H9 (cell line): ENCODE results near the gene FBXO24. TPM values are rescaled to one million over a fixed set of nuclear protein-coding genes. Genes with fewer than 3 reads are reported as not detected.

Source experiments
- DNase-seq: peaks from one replicate; pipeline ENCODE4 v3.0.0-alpha.2; 2017
- H2AFZ ChIP-seq: one replicate; pipeline ENCODE4 v1.6.1; 2013; ENCODE audit warnings: mild to moderate bottlenecking, low read length, control low read depth, moderate library complexity
- H2AK5ac ChIP-seq: 2 replicates; pipeline ENCODE4 v1.6.1; 2013; ENCODE audit warnings: low read length, control low read depth, mixed read lengths; ENCODE audit not compliant: insufficient read length
- H2BK120ac ChIP-seq: one replicate; pipeline ENCODE4 v1.6.1; 2013; ENCODE audit warnings: low read depth, mild to moderate bottlenecking, low read length, control low read depth, inconsistent platforms; ENCODE audit not compliant: poor library complexity, severe bottlenecking
- H2BK12ac ChIP-seq: 2 replicates; pipeline ENCODE4 v1.6.1; 2013; ENCODE audit warnings: low read length, control low read depth, mixed read lengths, low read depth; ENCODE audit not compliant: insufficient read length
- H2BK15ac ChIP-seq: 2 replicates; pipeline ENCODE4 v1.6.1; 2013; ENCODE audit warnings: low read depth, low read length, control low read depth
- H2BK20ac ChIP-seq: one replicate; pipeline ENCODE4 v1.6.1; 2013; ENCODE audit warnings: low read depth, mild to moderate bottlenecking, low read length, control low read depth, inconsistent platforms; ENCODE audit not compliant: poor library complexity, severe bottlenecking
- H2BK5ac ChIP-seq: 2 replicates; pipeline ENCODE4 v1.6.1; 2013; ENCODE audit warnings: low read length, control low read depth, mixed read lengths; ENCODE audit not compliant: insufficient read length
- H3K14ac ChIP-seq: 2 replicates; pipeline ENCODE4 v1.6.1; 2013; ENCODE audit warnings: low read length, control low read depth; ENCODE audit not compliant: insufficient read depth
- H3K18ac ChIP-seq: 2 replicates; pipeline ENCODE4 v1.6.1; 2013; ENCODE audit warnings: low read depth, mild to moderate bottlenecking, mixed read lengths, low read length, control low read depth; ENCODE audit not compliant: insufficient read length
- H3K23ac ChIP-seq: 2 replicates; pipeline ENCODE4 v1.6.1; 2013; ENCODE audit warnings: low read length, control low read depth, mixed read lengths, low read depth; ENCODE audit not compliant: insufficient read length
- H3K23me2 ChIP-seq: 2 replicates; pipeline ENCODE4 v1.6.1; 2013; ENCODE audit warnings: low read depth, mild to moderate bottlenecking, mixed read lengths, low read length, control low read depth; ENCODE audit not compliant: insufficient read length, poor library complexity, severe bottlenecking
- H3K27ac ChIP-seq: 2 replicates; pipeline ENCODE4 v1.5.1; 2013; ENCODE audit warnings: low read length, control low read depth, mixed read lengths, low read depth; ENCODE audit not compliant: insufficient read length
- H3K27me3 ChIP-seq: 2 replicates; pipeline ENCODE4 v1.6.1; 2013; ENCODE audit warnings: low read length, control low read depth, inconsistent platforms; ENCODE audit not compliant: insufficient read depth
- H3K4ac ChIP-seq: 2 replicates; pipeline ENCODE4 v1.6.1; 2013; ENCODE audit warnings: low read depth, mild to moderate bottlenecking, control low read depth, inconsistent platforms, low read length, moderate library complexity
- H3K4me1 ChIP-seq: 2 replicates; pipeline ENCODE4 v1.6.1; 2013; ENCODE audit warnings: low read length, control low read depth, inconsistent platforms; ENCODE audit not compliant: insufficient read depth
- H3K4me2 ChIP-seq: 2 replicates; pipeline ENCODE4 v1.6.1; 2013; ENCODE audit warnings: low read length, control low read depth, mixed read lengths; ENCODE audit not compliant: insufficient read length, insufficient read depth
- H3K56ac ChIP-seq: 2 replicates; pipeline ENCODE4 v1.6.1; 2013; ENCODE audit warnings: low read depth, mild to moderate bottlenecking, mixed read lengths, low read length, control low read depth; ENCODE audit not compliant: insufficient read length
- H3K79me1 ChIP-seq: 2 replicates; pipeline ENCODE4 v1.6.1; 2013; ENCODE audit warnings: low read depth, mild to moderate bottlenecking, moderate library complexity, low read length, control low read depth, inconsistent platforms; ENCODE audit not compliant: insufficient read depth, poor library complexity, severe bottlenecking
- H3K79me2 ChIP-seq: 2 replicates; pipeline ENCODE4 v1.6.1; 2013; ENCODE audit warnings: low read length, control low read depth, inconsistent platforms; ENCODE audit not compliant: insufficient read depth
- H3K9ac ChIP-seq: 2 replicates; pipeline ENCODE4 v1.6.1; 2013; ENCODE audit warnings: low read length, control low read depth, mixed read lengths; ENCODE audit not compliant: insufficient read length; ENCODE audit errors: extremely low read depth
- H3K9me3 ChIP-seq: one replicate; pipeline ENCODE4 v1.6.1; 2013; ENCODE audit warnings: low read depth, low read length, inconsistent platforms; ENCODE audit not compliant: control insufficient read depth
- H3T11ph ChIP-seq: one replicate; pipeline ENCODE4 v1.6.1; 2013; ENCODE audit warnings: mild to moderate bottlenecking, low read length, control low read depth, inconsistent platforms
- H4K20me1 ChIP-seq: one replicate; pipeline ENCODE4 v1.6.1; 2013; ENCODE audit not compliant: control insufficient read depth, insufficient read length, insufficient read depth
- H4K5ac ChIP-seq: 2 replicates; pipeline ENCODE4 v1.6.1; 2013; ENCODE audit warnings: low read depth, mild to moderate bottlenecking, mixed read lengths, low read length, control low read depth; ENCODE audit not compliant: insufficient read length
- H4K8ac ChIP-seq: replicated peaks from 2 replicates; pipeline ENCODE4 v1.6.1; 2013; ENCODE audit warnings: low read length, control low read depth, mixed read lengths, low read depth; ENCODE audit not compliant: insufficient read length
- H4K91ac ChIP-seq: 2 replicates; pipeline ENCODE4 v1.6.1; 2013; ENCODE audit warnings: low read depth, mild to moderate bottlenecking, moderate library complexity, mixed read lengths, low read length, control low read depth; ENCODE audit not compliant: insufficient read length
- H3K27ac Mint-ChIP-seq, 3 experiments: 2 replicates in 2 of 3; 3 replicates in 1 of 3; pipeline ENCODE4 v1.8.0; 2020 to 2021; ENCODE audit warnings: mixed read lengths in 3 of 3, mild to moderate bottlenecking in 1 of 3, moderate library complexity in 1 of 3
- H3K27me3 Mint-ChIP-seq: 2 replicates; pipeline ENCODE4 v1.8.0; 2021; ENCODE audit warnings: low read depth, mild to moderate bottlenecking, moderate library complexity, mixed read lengths
- H3K36me3 Mint-ChIP-seq, 3 experiments: 2 replicates in 2 of 3; 3 replicates in 1 of 3; pipeline ENCODE4 v1.8.0; 2020 to 2021; ENCODE audit warnings: low read depth in 3 of 3, mixed read lengths in 3 of 3; ENCODE audit not compliant: insufficient read depth in 1 of 3
- H3K4me1 Mint-ChIP-seq, 2 experiments: 2 replicates each; pipeline ENCODE4 v1.8.0; 2020; ENCODE audit warnings: mixed read lengths in 2 of 2
- H3K4me3 Mint-ChIP-seq, 2 experiments: 2 replicates in 1 of 2; 3 replicates in 1 of 2; pipeline ENCODE4 v1.8.0; 2020 to 2021; ENCODE audit warnings: mild to moderate bottlenecking in 2 of 2, mixed read lengths in 2 of 2, moderate library complexity in 1 of 2
- H3K9me3 Mint-ChIP-seq, 2 experiments: 2 replicates in 1 of 2; 3 replicates in 1 of 2; pipeline ENCODE4 v1.8.0; 2020; ENCODE audit warnings: mild to moderate bottlenecking in 2 of 2, mixed read lengths in 2 of 2, moderate library complexity in 1 of 2
- CTCF ChIP-seq: fragments of 200-600 bp; sonication (generic); conservative IDR thresholded peaks from 3 replicates; pipeline ENCODE4 v1.8.0; 2021; ENCODE audit warnings: antibody characterized with exemption, mild to moderate bottlenecking
- WGBS: extraction: QIAGEN DNeasy Blood & Tissue Kit; methylation state at CpG from one replicate; pipeline ENCODE4 v1.1.7; 2013; ENCODE audit warnings: missing lambda C conversion rate, low lambda C conversion rate, mixed read lengths; ENCODE audit not compliant: insufficient read length; ENCODE audit errors: extremely low coverage; 5-methylcytosine and 5-hydroxymethylcytosine counted together
- total RNA-seq: library from RNA; stranded (reverse); gene quantifications from 2 replicates; pipeline ENCODE4 v1.2.1, GENCODE V29; 2021

Gene FBXO24
- total RNA-seq, 1 experiment from 2014 or later, result 0.85 TPM

- Histone ChIP-seq H4K5ac (no peak overlapping the region), H3K14ac (peak overlapping the region; percentile 44; the same call in 1 of the 2 replicates), H2AFZ (no peak overlapping the region), H2BK20ac (no peak overlapping the region), H3K27ac (no peak overlapping the region), H3K4ac (no peak overlapping the region), H3K4me1 (no peaks in the 10 kb centered on the region), H3K23me2 (peaks cover 8% of the 10 kb centered on the region), H3K4me2 (peak overlapping the region; percentile 62), H3K9me3 (no peaks in the 10 kb centered on the region), H3K18ac (peak overlapping the region; percentile 63), H2AK5ac (no peak overlapping the region), H3K79me2 (no peaks in the 10 kb centered on the region), H2BK15ac (no peak overlapping the region), H4K8ac (no peak overlapping the region), H3K56ac (no peak overlapping the region), H4K20me1 (no peaks in the 10 kb centered on the region), H2BK120ac (no peak overlapping the region), H3K79me1 (no peaks in the 10 kb centered on the region), H3K27me3 (no peaks in the 10 kb centered on the region), H3T11ph (no peak overlapping the region), H4K91ac (no peak overlapping the region), H3K23ac (no peak overlapping the region), H2BK5ac (no peak overlapping the region), H2BK12ac (no peak overlapping the region), H3K9ac (no peak overlapping the region)
- no peak overlapping the region; a peak in 1 of 7 replicates for H3K27ac Mint-ChIP-seq
- TF ChIP-seq CTCF, result peak; percentile 59
- H3K9me3 Mint-ChIP-seq, result no peaks in the 10 kb centered on the region; a peak in 1 of 5 replicates
- DNase-seq, result peak; percentile 65
- no CpG with 5 or more reads among the region's 72 CpGs for WGBS
- peaks cover 0 to 3% (median 0%) of the 10 kb centered on the region in 3 experiments; a peak in 1 of 7 replicates for H3K36me3 Mint-ChIP-seq
- H3K27me3 Mint-ChIP-seq, result peaks cover 56% of the 10 kb centered on the region
- peaks cover 2 to 12% of the 10 kb centered on the region in 2 experiments; a peak in 3 of 4 replicates for H3K4me1 Mint-ChIP-seq
- peak overlapping the region; percentile 61 to 85 for H3K4me3 Mint-ChIP-seq
Measured at GRCh38 chr7:100632951-100633717, 47.0 kb downstream of the FBXO24 start.
